ENCODE data around the gene NELFB. TPM values are rescaled to one million over a fixed set of nuclear protein-coding genes. Genes with fewer than 3 reads are reported as not detected.
"Not testable (repeated sequence)": the region's sequence is repeated elsewhere in the genome, so short reads cannot be mapped to it uniquely, and the experiment has no call there.

The NELFB gene
- total and polyA plus RNA-seq, 2 of the 4 experiments (the other 2 are of a cell fraction) = 36.9 to 66.0 TPM

GRCh38 chr9:137237759-137238726, 17.1 kb upstream of the NELFB start:
- no peaks in the 10 kb centered on the region for H3K27me3 ChIP-seq (ENCODE audit: control insufficient read depth, insufficient read depth, low read length)
- no TSS peak for BruUV-seq (replicated peaks)
- H4K91ac ChIP-seq (ENCODE audit: insufficient read depth, low read depth, low read length) = no peak overlapping the region
- no peak overlapping the region for H2AFZ ChIP-seq (replicated peaks; ENCODE audit: low read length, poor library complexity)
- H2BK20ac ChIP-seq (ENCODE audit: low read depth, low read length) = no peak overlapping the region
- H3K23ac ChIP-seq (ENCODE audit: low read depth, low read length) = no peak overlapping the region; the same call in 1 of the 2 replicates
- intact Hi-C loops (cut with micrococcal nuclease) (no loop called here), dilution Hi-C loops (cut with HindIII; ENCODE audit: low sequenced_read_pairs, unreplicated experiment) (no loop called here), in situ Hi-C loops (cut with MboI; ENCODE audit: low sequenced_read_pairs) (no loop called here)
- no peak overlapping the region for H2AK9ac ChIP-seq (replicated peaks; ENCODE audit: low read depth, low read length, poor library complexity)
- H3K4ac ChIP-seq (ENCODE audit: low read depth, low read length) = no peak overlapping the region
- ATAC-seq (ENCODE audit: low read depth) (no peak), DNase-seq (no peak)
- H2BK120ac ChIP-seq (ENCODE audit: low read depth, low read length) = no peak overlapping the region
- H4K5ac ChIP-seq (ENCODE audit: low read depth, low read length) = no peak overlapping the region
- no peak overlapping the region for H3K56ac ChIP-seq (ENCODE audit: extremely low read depth, insufficient read depth, low read length)
- H2BK5ac ChIP-seq (ENCODE audit: low read depth, low read length, poor library complexity, severe bottlenecking) = no peak overlapping the region
- H4K8ac ChIP-seq (ENCODE audit: low read depth in 2 of 2, low read length in 2 of 2) = no peak overlapping the region
- no peaks in the 10 kb centered on the region for H3K9me1 ChIP-seq (ENCODE audit: insufficient read depth, low read length)
- POLR2A ChIA-PET (ENCODE audit: unreplicated experiment) = interaction anchor here (0.9 kb wide), 1 partner anchor 15 kb away, joined by 6 read pairs; no protein-coding TSS in a partner anchor
- H2BK15ac ChIP-seq (ENCODE audit: low read depth, low read length) = no peak overlapping the region
- peaks cover 8 to 40% of the 10 kb centered on the region in 2 experiments; a peak in 3 of 4 replicates for H3K79me1 ChIP-seq (ENCODE audit: low read depth in 1 of 2, low read length in 2 of 2)
- H3K4me2 ChIP-seq (ENCODE audit: low read depth, low read length) = no peak overlapping the region
- H3K4me1 ChIP-seq (ENCODE audit: control insufficient read depth, insufficient read depth, low read length) = peaks cover 6% of the 10 kb centered on the region; the same call in 1 of the 2 replicates
- no peak overlapping the region for H3K9ac ChIP-seq (ENCODE audit: low read depth, low read length)
- no peak overlapping the region for H3K18ac ChIP-seq (ENCODE audit: low read depth, low read length)
- WGBS, 2 experiments (ENCODE audit: extremely low coverage in 2 of 2, insufficient read length in 1 of 2) = 60% methylated on average over 6 of the region's 13 CpGs; no CpG with 5 or more reads in 1 of the 2 experiments
- CTCF ChIA-PET = no interaction called here
- H3K36me3 ChIP-seq (ENCODE audit: control insufficient read depth, insufficient read depth, low read length) = peaks cover 12% of the 10 kb centered on the region
- H3K4me3 ChIP-seq (ENCODE audit: insufficient read depth, low read depth, low read length) = no peak overlapping the region
- H3K14ac ChIP-seq (replicated peaks; ENCODE audit: low read depth, low read length) = no peak overlapping the region
- H3K27ac ChIP-seq (ENCODE audit: insufficient read depth, low read length) = no peak overlapping the region
- H3K9me3 ChIP-seq (ENCODE audit: control insufficient read depth, insufficient read depth, low read length) = no peaks in the 10 kb centered on the region
- H4K20me1 ChIP-seq (ENCODE audit: insufficient read depth, low read length) = peaks cover 22% of the 10 kb centered on the region
- no peak overlapping the region for H2AK5ac ChIP-seq (ENCODE audit: low read depth, low read length)
- TF ChIP-seq POLR2A (IDR thresholded peaks at IDR 0.05; ENCODE audit: low read depth, low read length) = no peak
- no peak for TF ChIP-seq CEBPB (IDR thresholded peaks at IDR 0.05; ENCODE audit: low read depth, low read length)
- no peak for TF ChIP-seq MAZ (IDR thresholded peaks at IDR 0.05; ENCODE audit: borderline replicate concordance, low read depth, low read length)
- TF ChIP-seq MAFK (IDR thresholded peaks at IDR 0.05; ENCODE audit: low read depth, low read length) = no peak
- TF ChIP-seq NFE2L2 (IDR thresholded peaks at IDR 0.05; ENCODE audit: low read depth, low read length) = no peak
- no peak for TF ChIP-seq RAD21 (IDR thresholded peaks at IDR 0.05; ENCODE audit: low read length)

- peak overlapping the region; percentile 41; the same call in 1 of the 2 replicates for H3K14ac ChIP-seq (replicated peaks; ENCODE audit: low read depth, low read length)
- intact Hi-C loops (cut with micrococcal nuclease); BruUV-seq (replicated peaks); H3K27me3 ChIP-seq (ENCODE audit: control insufficient read depth, insufficient read depth, low read length); H2AFZ ChIP-seq (replicated peaks; ENCODE audit: low read length, poor library complexity); H2BK15ac ChIP-seq (ENCODE audit: low read depth, low read length); dilution Hi-C loops (cut with HindIII; ENCODE audit: low sequenced_read_pairs, unreplicated experiment); H3K4me1 ChIP-seq (ENCODE audit: control insufficient read depth, insufficient read depth, low read length); DNase-seq; POLR2A ChIA-PET (ENCODE audit: unreplicated experiment); H2AK5ac ChIP-seq (ENCODE audit: low read depth, low read length); in situ Hi-C loops (cut with MboI; ENCODE audit: low sequenced_read_pairs); H2BK120ac ChIP-seq (ENCODE audit: low read depth, low read length); H3K4ac ChIP-seq (ENCODE audit: low read depth, low read length); H3K9me1 ChIP-seq (ENCODE audit: insufficient read depth, low read length); H3K18ac ChIP-seq (ENCODE audit: low read depth, low read length); H3K9me3 ChIP-seq (ENCODE audit: control insufficient read depth, insufficient read depth, low read length); H2BK20ac ChIP-seq (ENCODE audit: low read depth, low read length); ATAC-seq (ENCODE audit: low read depth); H2AK9ac ChIP-seq (replicated peaks; ENCODE audit: low read depth, low read length, poor library complexity); H4K5ac ChIP-seq (ENCODE audit: low read depth, low read length): not testable (repeated sequence)
- H2BK5ac ChIP-seq (ENCODE audit: low read depth, low read length, poor library complexity, severe bottlenecking) = peak overlapping the region; percentile 81
- H4K8ac ChIP-seq (ENCODE audit: low read depth in 2 of 2, low read length in 2 of 2) = peak overlapping the region; percentile 36 to 77; a peak in 2 of 4 replicates
- H3K36me3 ChIP-seq (ENCODE audit: control insufficient read depth, insufficient read depth, low read length) = peaks cover 19% of the 10 kb centered on the region
- H3K56ac ChIP-seq (ENCODE audit: extremely low read depth, insufficient read depth, low read length) = 0 out of 2 replicates have a peak overlapping the region, but pooled peaks have one; percentile 77
- H3K4me2 ChIP-seq (ENCODE audit: low read depth, low read length) = peak overlapping the region; percentile 91
- H3K23ac ChIP-seq (ENCODE audit: low read depth, low read length) = peak overlapping the region; percentile 94; the same call in 1 of the 2 replicates
- CTCF ChIA-PET = interaction anchor here (0.7 kb wide), 1 partner anchor 202 kb away, joined by 3 read pairs; no protein-coding TSS in a partner anchor
- H3K4me3 ChIP-seq (ENCODE audit: insufficient read depth, low read depth, low read length) = peak overlapping the region; percentile 59
- no CpG with 5 or more reads among the region's 27 CpGs for WGBS, 2 experiments (ENCODE audit: extremely low coverage in 2 of 2, insufficient read length in 1 of 2)
- H4K20me1 ChIP-seq (ENCODE audit: insufficient read depth, low read length) = peaks cover 38% of the 10 kb centered on the region
- peak overlapping the region; percentile 71 for H3K9ac ChIP-seq (ENCODE audit: low read depth, low read length)
- peak overlapping the region; percentile 91 for H3K27ac ChIP-seq (ENCODE audit: insufficient read depth, low read length)
- H3K79me1 ChIP-seq (ENCODE audit: low read depth in 1 of 2, low read length in 2 of 2) = peaks cover 12 to 55% of the 10 kb centered on the region in 2 experiments; a peak in 3 of 4 replicates
- H4K91ac ChIP-seq (ENCODE audit: insufficient read depth, low read depth, low read length) = peak overlapping the region; percentile 5; the same call in 1 of the 2 replicates
Measured at GRCh38 chr9:137239541-137240200, 15.5 kb upstream of the NELFB start.

All from IMR-90 (cell line).